RWPE2 (cell line): ENCODE measurements around the gene HIGD2A.
A peak's percentile ranks its signal among the peaks of the same experiment; 100 is the strongest.
"Not testable (repeated sequence)": the region's sequence is repeated elsewhere in the genome, so short reads cannot be mapped to it uniquely, and the experiment has no call there.

Experiments
- ATAC-seq: fragments of 200-7000 bp; cut with Tn5 transposase; 3 replicates; pipeline ENCODE4 v1.9.1; 2021; ENCODE audit warnings: low read depth
- DNase-seq: peaks from one replicate; pipeline ENCODE4 v3.0.0-alpha.2; 2020; ENCODE audit warnings: low spot score
- H3K27ac ChIP-seq: fragments of 450-650 bp; 2 replicates; pipeline ENCODE4 v1.5.1; 2017; ENCODE audit warnings: mild to moderate bottlenecking; ENCODE audit not compliant: poor library complexity, severe bottlenecking
- H3K27me3 ChIP-seq: fragments of 250-450 bp; sonication (Bioruptor Pico); 2 replicates; pipeline ENCODE4 v1.5.1; 2021; ENCODE audit warnings: mild to moderate bottlenecking, moderate library complexity; ENCODE audit not compliant: insufficient read depth, poor library complexity, severe bottlenecking
- H3K36me3 ChIP-seq: fragments of 250-450 bp; sonication (Bioruptor Pico); 2 replicates; pipeline ENCODE4 v1.5.1; 2020; ENCODE audit warnings: low read depth, mild to moderate bottlenecking, moderate library complexity
- H3K4me1 ChIP-seq: fragments of 250-450 bp; sonication (Bioruptor Pico); 2 replicates; pipeline ENCODE4 v1.5.1; 2021; ENCODE audit warnings: mild to moderate bottlenecking, moderate library complexity; ENCODE audit not compliant: insufficient read depth, poor library complexity, severe bottlenecking
- H3K4me3 ChIP-seq: fragments of 250-450 bp; sonication (Bioruptor Pico); 2 replicates; pipeline ENCODE4 v1.5.1; 2021; ENCODE audit warnings: mild to moderate bottlenecking, moderate library complexity; ENCODE audit not compliant: severe bottlenecking
- H3K9me3 ChIP-seq: fragments of 250-450 bp; sonication (Bioruptor Pico); 2 replicates; pipeline ENCODE4 v1.5.1; 2021; ENCODE audit warnings: mild to moderate bottlenecking, moderate library complexity; ENCODE audit not compliant: severe bottlenecking
- TF ChIP-seq, protein P1 (sequence below): fragments of 450-650 bp; IDR thresholded peaks from one replicate; pipeline ENCODE4 v1.5.1; 2017; ENCODE audit warnings: mild to moderate bottlenecking, moderate library complexity; ENCODE audit not compliant: poor library complexity, severe bottlenecking

HIGD2A gene

DNA sequence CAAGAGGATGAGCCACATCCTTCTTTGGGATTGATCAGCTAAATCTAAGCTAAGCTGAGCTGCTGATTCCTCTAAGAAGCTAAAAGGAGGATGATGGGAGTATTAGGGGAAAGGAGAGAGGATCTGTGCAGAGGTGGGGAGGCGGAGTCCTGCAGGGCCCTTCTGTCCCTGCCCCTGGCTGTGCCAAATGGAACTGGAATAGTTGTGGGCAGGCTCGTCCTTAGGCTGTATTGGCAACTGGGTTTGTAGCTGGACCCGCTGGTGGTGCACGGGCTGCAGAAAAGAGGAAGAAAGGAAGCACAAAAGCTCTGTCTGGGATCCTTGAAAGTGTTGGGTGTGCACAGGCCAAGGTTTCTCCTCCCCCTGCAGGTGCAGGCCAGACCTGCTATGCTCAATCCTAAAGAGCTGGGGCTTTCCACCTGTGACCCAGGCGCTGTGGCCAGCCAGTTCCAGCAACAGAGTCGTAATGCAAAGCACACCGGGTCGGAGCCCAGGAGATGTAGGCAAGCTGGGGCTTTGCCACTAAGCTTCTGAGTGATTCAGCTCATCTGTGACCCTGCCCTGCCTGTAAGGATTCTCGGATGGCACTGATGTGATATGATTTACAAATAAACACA lies 18.0 kb downstream of the HIGD2A start:
- DNase-seq (no peak), ATAC-seq (no peak)
- Histone ChIP-seq H3K27ac (no peak overlapping the region), H3K27me3 (no peaks in the 10 kb centered on the region), H3K4me3 (no peak overlapping the region), H3K36me3 (peaks cover 74% of the 10 kb centered on the region), H3K9me3 (no peaks in the 10 kb centered on the region), H3K4me1 (peaks cover 25% of the 10 kb centered on the region)
- TF ChIP-seq, protein P1, sequence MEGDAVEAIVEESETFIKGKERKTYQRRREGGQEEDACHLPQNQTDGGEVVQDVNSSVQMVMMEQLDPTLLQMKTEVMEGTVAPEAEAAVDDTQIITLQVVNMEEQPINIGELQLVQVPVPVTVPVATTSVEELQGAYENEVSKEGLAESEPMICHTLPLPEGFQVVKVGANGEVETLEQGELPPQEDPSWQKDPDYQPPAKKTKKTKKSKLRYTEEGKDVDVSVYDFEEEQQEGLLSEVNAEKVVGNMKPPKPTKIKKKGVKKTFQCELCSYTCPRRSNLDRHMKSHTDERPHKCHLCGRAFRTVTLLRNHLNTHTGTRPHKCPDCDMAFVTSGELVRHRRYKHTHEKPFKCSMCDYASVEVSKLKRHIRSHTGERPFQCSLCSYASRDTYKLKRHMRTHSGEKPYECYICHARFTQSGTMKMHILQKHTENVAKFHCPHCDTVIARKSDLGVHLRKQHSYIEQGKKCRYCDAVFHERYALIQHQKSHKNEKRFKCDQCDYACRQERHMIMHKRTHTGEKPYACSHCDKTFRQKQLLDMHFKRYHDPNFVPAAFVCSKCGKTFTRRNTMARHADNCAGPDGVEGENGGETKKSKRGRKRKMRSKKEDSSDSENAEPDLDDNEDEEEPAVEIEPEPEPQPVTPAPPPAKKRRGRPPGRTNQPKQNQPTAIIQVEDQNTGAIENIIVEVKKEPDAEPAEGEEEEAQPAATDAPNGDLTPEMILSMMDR, result no peak

DNA sequence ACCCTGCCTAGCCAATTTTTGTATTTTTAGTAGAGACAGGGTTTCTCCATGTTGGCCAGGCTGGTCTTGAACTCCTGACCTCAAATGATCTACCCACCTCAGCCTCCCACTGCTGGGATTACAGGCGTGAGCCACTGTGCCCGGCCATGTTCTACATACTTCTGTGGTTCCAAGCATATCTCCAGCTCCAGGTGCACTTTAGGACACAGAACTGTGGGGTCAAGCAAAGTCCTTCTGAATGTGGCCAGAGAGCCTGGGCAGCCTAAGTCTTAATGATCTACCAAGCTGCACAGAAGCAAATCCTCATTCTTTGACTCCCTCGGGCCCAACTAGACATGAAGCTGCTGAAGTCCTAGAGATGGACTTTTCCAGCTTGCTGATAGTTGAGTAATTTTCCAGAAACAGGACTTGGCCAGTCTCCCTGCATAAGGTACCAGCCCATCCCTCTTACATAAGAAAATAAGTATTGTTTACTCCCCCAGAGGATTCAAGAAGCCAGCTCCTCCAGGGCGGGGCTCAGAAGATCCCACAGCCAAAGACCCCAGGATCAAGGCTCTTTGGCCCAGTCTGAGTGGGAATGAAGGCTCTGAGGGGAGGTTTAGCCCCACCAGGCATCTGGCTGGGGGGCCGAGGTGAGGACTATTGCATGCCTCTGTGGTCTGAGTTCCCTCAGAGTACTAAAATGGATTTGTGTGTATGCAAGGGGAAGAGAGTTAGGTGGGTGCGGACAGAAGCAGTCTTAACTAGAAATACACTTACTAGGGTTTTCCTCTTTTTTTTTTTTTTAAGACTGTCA lies 19.1 kb downstream of the HIGD2A start:
- no peak for DNase-seq
- H3K4me1 ChIP-seq, result peaks cover 32% of the 10 kb centered on the region
- no peaks in the 10 kb centered on the region for H3K9me3 ChIP-seq
- TF ChIP-seq, protein P1, result no peak
- ATAC-seq, result no peak
- H3K27me3 ChIP-seq, result no peaks in the 10 kb centered on the region
- no peak overlapping the region for H3K4me3 ChIP-seq
- no peak overlapping the region for H3K27ac ChIP-seq
- H3K36me3 ChIP-seq, result peaks cover 71% of the 10 kb centered on the region

DNA sequence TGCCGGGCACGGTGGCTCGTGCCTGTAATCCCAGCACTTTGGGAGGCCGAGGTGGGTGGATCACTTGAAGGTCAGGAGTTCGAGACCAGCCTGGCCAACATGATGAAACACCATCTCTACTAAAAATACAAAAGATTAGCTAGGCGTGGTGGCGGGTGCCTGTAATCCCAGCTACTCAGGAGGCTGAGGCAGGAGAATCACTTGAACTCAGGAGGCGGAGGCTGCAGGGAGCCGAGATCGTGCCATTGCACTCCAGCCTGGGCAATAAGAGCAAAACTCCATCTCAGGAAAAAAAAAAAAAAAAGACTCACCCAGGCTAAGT lies 19.7 kb downstream of the HIGD2A start:
- Histone ChIP-seq H3K4me1 (peaks cover 37% of the 10 kb centered on the region), H3K36me3 (peaks cover 71% of the 10 kb centered on the region)
- ATAC-seq, H3K9me3 ChIP-seq, DNase-seq, H3K4me3 ChIP-seq, H3K27ac ChIP-seq, H3K27me3 ChIP-seq: not testable (repeated sequence)

DNA sequence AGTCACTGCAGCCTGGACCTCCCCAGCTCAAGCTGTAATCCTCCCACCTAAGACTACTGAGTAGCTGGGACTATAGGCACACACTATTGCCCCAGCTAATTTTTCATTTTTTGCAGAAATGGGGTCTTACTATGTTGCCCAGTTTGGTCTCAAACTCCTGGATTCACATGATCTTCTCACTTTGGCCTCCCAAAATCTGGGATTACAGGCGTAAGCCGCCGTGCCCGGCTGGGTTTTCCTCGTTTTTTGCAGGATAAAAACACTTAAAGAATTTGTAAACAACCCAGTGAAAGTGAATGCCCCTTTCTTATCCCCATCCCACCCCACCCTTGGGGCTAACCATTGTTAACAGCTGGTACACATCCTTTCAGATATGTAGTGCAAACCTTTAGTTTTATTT lies 20.0 kb downstream of the HIGD2A start:
- no peak overlapping the region for H3K4me3 ChIP-seq
- no peak for ATAC-seq
- peaks cover 68% of the 10 kb centered on the region for H3K36me3 ChIP-seq
- H3K9me3 ChIP-seq, result no peaks in the 10 kb centered on the region
- no peak overlapping the region for H3K27ac ChIP-seq
- peaks cover 41% of the 10 kb centered on the region for H3K4me1 ChIP-seq
- no peak for DNase-seq
- no peaks in the 10 kb centered on the region for H3K27me3 ChIP-seq
- TF ChIP-seq, protein P1, result no peak

DNA sequence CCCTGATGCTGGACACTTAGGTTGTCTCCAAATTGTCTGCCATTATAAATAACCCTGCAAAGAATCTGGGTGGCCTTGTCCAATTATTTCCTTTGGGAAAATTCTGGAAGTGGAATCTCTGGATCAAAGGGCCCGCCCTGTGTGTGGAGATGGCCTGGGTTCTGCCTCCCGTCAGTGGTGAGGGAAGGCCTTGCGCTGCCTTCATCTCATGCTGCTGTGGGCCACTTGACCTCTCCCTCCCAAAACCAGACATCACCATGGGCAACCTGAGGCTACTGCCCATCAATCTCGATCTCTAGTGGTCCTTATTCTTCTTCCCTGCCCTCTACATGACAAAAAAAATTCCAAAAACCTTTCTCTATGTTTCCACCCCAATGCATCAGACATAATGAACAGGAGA lies 21.2 kb downstream of the HIGD2A start:
- peak; percentile 27 for DNase-seq
- Histone ChIP-seq H3K9me3 (no peaks in the 10 kb centered on the region), H3K27me3 (no peaks in the 10 kb centered on the region), H3K27ac (peak overlapping the region; percentile 94), H3K4me1 (peaks cover 47% of the 10 kb centered on the region), H3K4me3 (no peak overlapping the region), H3K36me3 (peaks cover 62% of the 10 kb centered on the region)
- no peak for ATAC-seq
- TF ChIP-seq, protein P1, result no peak
